HepG2 (cell line): ENCODE data around the gene SPI1. TPM values are rescaled to one million over a fixed set of nuclear protein-coding genes. Genes with fewer than 3 reads are reported as not detected.

Source experiments
- ATF1 ChIP-seq: IDR thresholded peaks from 2 replicates; pipeline ENCODE4 v1.6.1; 2016; ENCODE audit warnings: mild to moderate bottlenecking, control low read depth
- EZH2 ChIP-seq: conservative IDR thresholded peaks from 2 replicates; pipeline ENCODE4 v1.6.1; 2012; ENCODE audit warnings: mild to moderate bottlenecking, low read depth, low read length, moderate library complexity
- NR2C2 ChIP-seq: sonication (generic); formaldehyde crosslinking; IDR thresholded peaks from 2 replicates; pipeline ENCODE4 v1.4.0; 2020; ENCODE audit warnings: missing genetic modification reagents, mild to moderate bottlenecking, moderate library complexity, borderline replicate concordance
- SOX13 ChIP-seq, 3 experiments: fragments of 450-650 bp in 1 of 3; sonication (generic) in 1 of 3; formaldehyde crosslinking in 1 of 3; IDR thresholded peaks in 2 of 3; conservative IDR thresholded peaks in 1 of 3; 2 replicates each; pipeline versions ENCODE4 v1.5.0 to v1.6.1; 2016 to 2020; ENCODE audit warnings: antibody characterized with exemption in 1 of 3, mild to moderate bottlenecking in 1 of 3, missing compliant biosample characterization in 1 of 3, missing genetic modification reagents in 1 of 3, moderate library complexity in 1 of 3
- SP4 ChIP-seq: sonication (generic); formaldehyde crosslinking; IDR thresholded peaks from 2 replicates; pipeline ENCODE4 v1.8.1; 2023; ENCODE audit warnings: mild to moderate bottlenecking, missing genetic modification reagents
- ZNF598 ChIP-seq: sonication (generic); formaldehyde crosslinking; IDR thresholded peaks from 2 replicates; pipeline ENCODE4 v1.5.1; 2020; ENCODE audit warnings: mild to moderate bottlenecking, missing genetic modification reagents, borderline replicate concordance
- polyA plus RNA-seq, 8 experiments: library from polyadenylated mRNA; depleted of rRNA in 3 of 8; stranded (reverse) in 7 of 8; unstranded in 1 of 8; fragments of >200 nt; fragmentation: Illumina TruSeq in 4 of 8; extraction: Trizol in 4 of 8; gene quantifications; 2 replicates each; pipeline versions ENCODE4 v1.2.1 to v1.2.3, GENCODE V29; 2011 to 2016; ENCODE audit warnings: low read depth in 4 of 8, missing spikeins in 1 of 8, mixed read lengths in 1 of 8; ENCODE audit not compliant: insufficient read depth in 1 of 8
- total RNA-seq, 5 experiments: library from RNA; depleted of rRNA; stranded (reverse); fragments of >200 nt; fragmentation: Illumina TruSeq; extraction: Trizol; gene quantifications; 2 replicates each; pipeline ENCODE4 v1.2.3, GENCODE V29; 2016; ENCODE audit warnings: low read depth in 1 of 5
- TF ChIP-seq, protein P1 (sequence below): sonication (generic); formaldehyde crosslinking; IDR thresholded peaks from 2 replicates; pipeline ENCODE4 v1.5.0; 2020; ENCODE audit warnings: mild to moderate bottlenecking, missing genetic modification reagents, borderline replicate concordance
- TF ChIP-seq, protein P2 (sequence below): sonication (generic); formaldehyde crosslinking; conservative IDR thresholded peaks from 2 replicates; pipeline ENCODE4 v1.4.0; 2020; ENCODE audit warnings: mild to moderate bottlenecking, missing genetic modification reagents, moderate library complexity
- TF ChIP-seq, protein P3 (sequence below): sonication (generic); formaldehyde crosslinking; conservative IDR thresholded peaks from 2 replicates; pipeline ENCODE4 v1.8.0; 2022; ENCODE audit warnings: missing genetic modification reagents
- TF ChIP-seq, protein P4 (sequence below): IDR thresholded peaks from 2 replicates; pipeline ENCODE4 v1.6.1; 2016; ENCODE audit warnings: low read depth, borderline replicate concordance
- TF ChIP-seq, protein P5 (sequence below): sonication (generic); formaldehyde crosslinking; IDR thresholded peaks from 2 replicates; pipeline ENCODE4 v1.4.0; 2020; ENCODE audit warnings: mild to moderate bottlenecking, missing genetic modification reagents, borderline replicate concordance
- TF ChIP-seq, protein P6 (sequence below): conservative IDR thresholded peaks from 2 replicates; pipeline ENCODE4 v1.6.1; 2018; ENCODE audit warnings: missing genetic modification reagents

Gene SPI1
- total and polyA plus RNA-seq, 2 of the 13 experiments (the other 11 are each of a cell fraction or from before 2014, with no cell fraction given), result not detected

DNA sequence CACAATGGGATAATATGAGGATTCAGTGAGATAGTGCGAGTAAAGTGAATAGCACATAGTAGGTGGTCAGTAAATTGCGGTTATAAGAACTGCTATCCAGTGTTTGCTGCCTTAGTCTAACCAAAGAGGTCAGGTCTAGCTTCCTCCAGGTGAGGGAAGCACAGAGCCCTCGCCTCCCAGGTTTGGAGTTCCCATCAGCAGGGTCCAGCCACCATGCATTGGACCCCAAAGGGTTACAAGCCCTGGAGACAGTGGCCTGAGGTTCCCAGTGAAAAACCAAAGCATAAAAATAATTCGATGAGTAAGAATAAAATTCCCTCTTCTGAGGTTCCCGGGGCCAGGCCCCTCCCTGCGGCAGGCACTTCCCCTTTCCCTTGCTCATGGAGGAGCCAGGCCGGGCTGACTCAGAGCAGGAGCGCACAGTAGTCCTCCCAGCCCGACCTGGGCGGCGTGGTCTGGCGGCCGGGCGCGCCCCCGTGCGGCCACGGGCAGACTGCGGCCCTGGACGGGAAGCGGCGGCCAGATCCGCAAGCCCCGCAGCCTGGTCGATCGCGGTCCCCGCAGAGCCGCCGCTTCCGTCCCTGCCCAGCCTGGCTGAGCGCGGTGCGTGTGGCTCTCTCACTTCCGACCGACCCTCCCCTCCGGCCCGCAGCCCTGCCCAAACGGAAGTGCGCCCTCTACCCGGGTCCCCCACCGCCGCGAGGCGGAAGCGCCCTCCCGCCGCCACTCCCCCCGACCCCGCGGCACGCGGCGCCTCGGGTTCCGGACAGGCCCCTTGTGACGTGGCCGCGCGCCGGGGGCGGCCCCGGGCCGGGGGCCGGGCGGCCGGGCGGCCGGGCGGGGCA is 29.6 kb upstream of the SPI1 start, which contains the start of gene SLC39A13 (continued):
- TF ChIP-seq, protein P1, sequence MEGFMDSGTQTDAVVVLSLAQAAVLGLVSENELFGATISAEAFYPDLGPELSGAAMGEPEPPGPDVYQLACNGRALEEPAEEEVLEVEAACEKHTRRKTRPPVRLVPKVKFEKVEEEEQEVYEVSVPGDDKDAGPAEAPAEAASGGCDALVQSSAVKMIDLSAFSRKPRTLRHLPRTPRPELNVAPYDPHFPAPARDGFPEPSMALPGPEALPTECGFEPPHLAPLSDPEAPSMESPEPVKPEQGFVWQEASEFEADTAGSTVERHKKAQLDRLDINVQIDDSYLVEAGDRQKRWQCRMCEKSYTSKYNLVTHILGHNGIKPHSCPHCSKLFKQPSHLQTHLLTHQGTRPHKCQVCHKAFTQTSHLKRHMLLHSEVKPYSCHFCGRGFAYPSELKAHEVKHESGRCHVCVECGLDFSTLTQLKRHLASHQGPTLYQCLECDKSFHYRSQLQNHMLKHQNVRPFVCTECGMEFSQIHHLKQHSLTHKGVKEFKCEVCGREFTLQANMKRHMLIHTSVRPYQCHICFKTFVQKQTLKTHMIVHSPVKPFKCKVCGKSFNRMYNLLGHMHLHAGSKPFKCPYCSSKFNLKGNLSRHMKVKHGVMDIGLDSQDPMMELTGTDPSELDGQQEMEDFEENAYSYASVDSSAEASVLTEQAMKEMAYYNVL (CRISPR knock-in tag), result peak; percentile 79
- TF ChIP-seq, protein P2, sequence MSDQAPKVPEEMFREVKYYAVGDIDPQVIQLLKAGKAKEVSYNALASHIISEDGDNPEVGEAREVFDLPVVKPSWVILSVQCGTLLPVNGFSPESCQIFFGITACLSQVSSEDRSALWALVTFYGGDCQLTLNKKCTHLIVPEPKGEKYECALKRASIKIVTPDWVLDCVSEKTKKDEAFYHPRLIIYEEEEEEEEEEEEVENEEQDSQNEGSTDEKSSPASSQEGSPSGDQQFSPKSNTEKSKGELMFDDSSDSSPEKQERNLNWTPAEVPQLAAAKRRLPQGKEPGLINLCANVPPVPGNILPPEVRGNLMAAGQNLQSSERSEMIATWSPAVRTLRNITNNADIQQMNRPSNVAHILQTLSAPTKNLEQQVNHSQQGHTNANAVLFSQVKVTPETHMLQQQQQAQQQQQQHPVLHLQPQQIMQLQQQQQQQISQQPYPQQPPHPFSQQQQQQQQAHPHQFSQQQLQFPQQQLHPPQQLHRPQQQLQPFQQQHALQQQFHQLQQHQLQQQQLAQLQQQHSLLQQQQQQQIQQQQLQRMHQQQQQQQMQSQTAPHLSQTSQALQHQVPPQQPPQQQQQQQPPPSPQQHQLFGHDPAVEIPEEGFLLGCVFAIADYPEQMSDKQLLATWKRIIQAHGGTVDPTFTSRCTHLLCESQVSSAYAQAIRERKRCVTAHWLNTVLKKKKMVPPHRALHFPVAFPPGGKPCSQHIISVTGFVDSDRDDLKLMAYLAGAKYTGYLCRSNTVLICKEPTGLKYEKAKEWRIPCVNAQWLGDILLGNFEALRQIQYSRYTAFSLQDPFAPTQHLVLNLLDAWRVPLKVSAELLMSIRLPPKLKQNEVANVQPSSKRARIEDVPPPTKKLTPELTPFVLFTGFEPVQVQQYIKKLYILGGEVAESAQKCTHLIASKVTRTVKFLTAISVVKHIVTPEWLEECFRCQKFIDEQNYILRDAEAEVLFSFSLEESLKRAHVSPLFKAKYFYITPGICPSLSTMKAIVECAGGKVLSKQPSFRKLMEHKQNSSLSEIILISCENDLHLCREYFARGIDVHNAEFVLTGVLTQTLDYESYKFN (CRISPR knock-in tag), result peak; percentile 66
- TF ChIP-seq ZNF598 (CRISPR knock-in tag) (peak; percentile 56; the same call in 1 of the 2 replicates), SP4 (CRISPR knock-in tag) (peak; percentile 90), NR2C2 (CRISPR knock-in tag) (peak; percentile 67), ATF1 (no peak), EZH2 (no peak), SOX13 (IDR thresholded peaks at IDR 0.05) (peak; percentile 53; the same call in 1 of the 2 replicates), SOX13 (CRISPR knock-in tag; conservative IDR thresholded peaks at IDR 0.05 in 1 of 2, IDR thresholded peaks at IDR 0.05 in 1 of 2) (peak in 1 of 2 experiments; percentile 32; a peak in 1 of 4 replicates)
- TF ChIP-seq, protein P3, sequence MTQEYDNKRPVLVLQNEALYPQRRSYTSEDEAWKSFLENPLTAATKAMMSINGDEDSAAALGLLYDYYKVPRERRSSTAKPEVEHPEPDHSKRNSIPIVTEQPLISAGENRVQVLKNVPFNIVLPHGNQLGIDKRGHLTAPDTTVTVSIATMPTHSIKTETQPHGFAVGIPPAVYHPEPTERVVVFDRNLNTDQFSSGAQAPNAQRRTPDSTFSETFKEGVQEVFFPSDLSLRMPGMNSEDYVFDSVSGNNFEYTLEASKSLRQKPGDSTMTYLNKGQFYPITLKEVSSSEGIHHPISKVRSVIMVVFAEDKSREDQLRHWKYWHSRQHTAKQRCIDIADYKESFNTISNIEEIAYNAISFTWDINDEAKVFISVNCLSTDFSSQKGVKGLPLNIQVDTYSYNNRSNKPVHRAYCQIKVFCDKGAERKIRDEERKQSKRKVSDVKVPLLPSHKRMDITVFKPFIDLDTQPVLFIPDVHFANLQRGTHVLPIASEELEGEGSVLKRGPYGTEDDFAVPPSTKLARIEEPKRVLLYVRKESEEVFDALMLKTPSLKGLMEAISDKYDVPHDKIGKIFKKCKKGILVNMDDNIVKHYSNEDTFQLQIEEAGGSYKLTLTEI, result no peak
- TF ChIP-seq, protein P4, sequence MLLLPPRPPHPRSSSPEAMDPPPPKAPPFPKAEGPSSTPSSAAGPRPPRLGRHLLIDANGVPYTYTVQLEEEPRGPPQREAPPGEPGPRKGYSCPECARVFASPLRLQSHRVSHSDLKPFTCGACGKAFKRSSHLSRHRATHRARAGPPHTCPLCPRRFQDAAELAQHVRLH (CRISPR knock-in tag), result peak; percentile 87
- TF ChIP-seq, protein P5, sequence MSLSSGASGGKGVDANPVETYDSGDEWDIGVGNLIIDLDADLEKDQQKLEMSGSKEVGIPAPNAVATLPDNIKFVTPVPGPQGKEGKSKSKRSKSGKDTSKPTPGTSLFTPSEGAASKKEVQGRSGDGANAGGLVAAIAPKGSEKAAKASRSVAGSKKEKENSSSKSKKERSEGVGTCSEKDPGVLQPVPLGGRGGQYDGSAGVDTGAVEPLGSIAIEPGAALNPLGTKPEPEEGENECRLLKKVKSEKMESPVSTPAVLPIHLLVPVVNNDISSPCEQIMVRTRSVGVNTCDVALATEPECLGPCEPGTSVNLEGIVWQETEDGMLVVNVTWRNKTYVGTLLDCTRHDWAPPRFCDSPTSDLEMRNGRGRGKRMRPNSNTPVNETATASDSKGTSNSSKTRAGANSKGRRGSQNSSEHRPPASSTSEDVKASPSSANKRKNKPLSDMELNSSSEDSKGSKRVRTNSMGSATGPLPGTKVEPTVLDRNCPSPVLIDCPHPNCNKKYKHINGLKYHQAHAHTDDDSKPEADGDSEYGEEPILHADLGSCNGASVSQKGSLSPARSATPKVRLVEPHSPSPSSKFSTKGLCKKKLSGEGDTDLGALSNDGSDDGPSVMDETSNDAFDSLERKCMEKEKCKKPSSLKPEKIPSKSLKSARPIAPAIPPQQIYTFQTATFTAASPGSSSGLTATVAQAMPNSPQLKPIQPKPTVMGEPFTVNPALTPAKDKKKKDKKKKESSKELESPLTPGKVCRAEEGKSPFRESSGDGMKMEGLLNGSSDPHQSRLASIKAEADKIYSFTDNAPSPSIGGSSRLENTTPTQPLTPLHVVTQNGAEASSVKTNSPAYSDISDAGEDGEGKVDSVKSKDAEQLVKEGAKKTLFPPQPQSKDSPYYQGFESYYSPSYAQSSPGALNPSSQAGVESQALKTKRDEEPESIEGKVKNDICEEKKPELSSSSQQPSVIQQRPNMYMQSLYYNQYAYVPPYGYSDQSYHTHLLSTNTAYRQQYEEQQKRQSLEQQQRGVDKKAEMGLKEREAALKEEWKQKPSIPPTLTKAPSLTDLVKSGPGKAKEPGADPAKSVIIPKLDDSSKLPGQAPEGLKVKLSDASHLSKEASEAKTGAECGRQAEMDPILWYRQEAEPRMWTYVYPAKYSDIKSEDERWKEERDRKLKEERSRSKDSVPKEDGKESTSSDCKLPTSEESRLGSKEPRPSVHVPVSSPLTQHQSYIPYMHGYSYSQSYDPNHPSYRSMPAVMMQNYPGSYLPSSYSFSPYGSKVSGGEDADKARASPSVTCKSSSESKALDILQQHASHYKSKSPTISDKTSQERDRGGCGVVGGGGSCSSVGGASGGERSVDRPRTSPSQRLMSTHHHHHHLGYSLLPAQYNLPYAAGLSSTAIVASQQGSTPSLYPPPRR (CRISPR knock-in tag), result no peak
- TF ChIP-seq, protein P6, sequence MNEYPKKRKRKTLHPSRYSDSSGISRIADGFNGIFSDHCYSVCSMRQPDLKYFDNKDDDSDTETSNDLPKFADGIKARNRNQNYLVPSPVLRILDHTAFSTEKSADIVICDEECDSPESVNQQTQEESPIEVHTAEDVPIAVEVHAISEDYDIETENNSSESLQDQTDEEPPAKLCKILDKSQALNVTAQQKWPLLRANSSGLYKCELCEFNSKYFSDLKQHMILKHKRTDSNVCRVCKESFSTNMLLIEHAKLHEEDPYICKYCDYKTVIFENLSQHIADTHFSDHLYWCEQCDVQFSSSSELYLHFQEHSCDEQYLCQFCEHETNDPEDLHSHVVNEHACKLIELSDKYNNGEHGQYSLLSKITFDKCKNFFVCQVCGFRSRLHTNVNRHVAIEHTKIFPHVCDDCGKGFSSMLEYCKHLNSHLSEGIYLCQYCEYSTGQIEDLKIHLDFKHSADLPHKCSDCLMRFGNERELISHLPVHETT (CRISPR knock-in tag), result peak; percentile 100
